Activated naive CD4-positive, alpha-beta T cell treated with anti-CD3 and anti-CD28 coated beads for 36 hours (primary cell): ENCODE results near the gene CGREF1. TPM values are rescaled to one million over a fixed set of nuclear protein-coding genes. Genes with fewer than 3 reads are reported as not detected.

Experiments used
- CTCF ChIA-PET: fragments of 350-600 bp; sonication (Branson Sonifier 250); formaldehyde crosslinking; loops from one replicate; lab custom pipeline; 2021; ENCODE audit warnings: antibody characterized with exemption; lab: Charles Lee
- DNase-seq: peaks from one replicate; pipeline ENCODE4 v3.0.0-alpha.2; 2020
- H3K27ac Mint-ChIP-seq: one replicate; pipeline ENCODE4 v1.8.0; 2021; ENCODE audit warnings: mild to moderate bottlenecking, mixed read lengths
- H3K27me3 Mint-ChIP-seq: one replicate; pipeline ENCODE4 v1.8.0; 2021; ENCODE audit warnings: low read depth, mixed read lengths
- H3K36me3 Mint-ChIP-seq: one replicate; pipeline ENCODE4 v1.8.0; 2021; ENCODE audit warnings: low read depth, mixed read lengths
- H3K4me1 Mint-ChIP-seq: one replicate; pipeline ENCODE4 v1.8.0; 2021; ENCODE audit warnings: low read depth, mixed read lengths
- H3K4me3 Mint-ChIP-seq: one replicate; pipeline ENCODE4 v1.8.0; 2021; ENCODE audit warnings: mild to moderate bottlenecking, moderate library complexity, mixed read lengths
- H3K9me3 Mint-ChIP-seq: one replicate; pipeline ENCODE4 v1.8.0; 2021; ENCODE audit warnings: mixed read lengths
- intact Hi-C: fragments of 100-400 bp; cut with micrococcal nuclease; formaldehyde crosslinking; loops from one replicate; pipeline ENCODE4 v1.15.1; 2023
- total RNA-seq, 2 experiments: library from RNA; stranded (reverse); gene quantifications; one replicate each; pipeline ENCODE4 v1.2.3, GENCODE V29; 2021

The CGREF1 gene
- total RNA-seq, 2 experiments from 2014 or later: 5.8 to 6.6 TPM

GRCh38 chr2:27102329-27102728 is 16.6 kb downstream of the CGREF1 start:
- no peaks in the 10 kb centered on the region for H3K9me3 Mint-ChIP-seq
- intact Hi-C loops: no loop called here
- H3K36me3 Mint-ChIP-seq: peaks cover 1% of the 10 kb centered on the region
- H3K4me1 Mint-ChIP-seq: no peaks in the 10 kb centered on the region
- no peak overlapping the region for H3K4me3 Mint-ChIP-seq
- no peaks in the 10 kb centered on the region for H3K27me3 Mint-ChIP-seq
- no peak overlapping the region for H3K27ac Mint-ChIP-seq
- CTCF ChIA-PET: interaction anchor here (1.0 to 1.5 kb wide), 2 partner anchors 20 to 163 kb away, joined by 3 to 4 read pairs; no protein-coding TSS in a partner anchor
- no peak for DNase-seq

- Mint-ChIP-seq H3K27ac (no peak overlapping the region), H3K4me1 (peaks cover 12% of the 10 kb centered on the region), H3K27me3 (no peaks in the 10 kb centered on the region), H3K4me3 (no peak overlapping the region), H3K36me3 (peaks cover 1% of the 10 kb centered on the region), H3K9me3 (no peaks in the 10 kb centered on the region)
- intact Hi-C loops: no loop called here
- DNase-seq: no peak
- CTCF ChIA-PET: interaction anchor here (1.0 to 4.7 kb wide), 7 partner anchors 8 to 203 kb away, joined by 3 to 33 read pairs (median 5); no protein-coding TSS in a partner anchor
Observed at GRCh38 chr2:27100036-27100435, 18.9 kb downstream of the CGREF1 start.

GRCh38 chr2:27099334-27099955 is 19.5 kb downstream of the CGREF1 start:
- no peaks in the 10 kb centered on the region for H3K27me3 Mint-ChIP-seq
- intact Hi-C loops: loop anchor here (5.0 kb wide), 1 partner anchor 163 kb away; the partner anchor contains the start of gene SLC30A3
- DNase-seq: no peak
- peaks cover 12% of the 10 kb centered on the region for H3K4me1 Mint-ChIP-seq
- H3K27ac Mint-ChIP-seq: no peak overlapping the region
- CTCF ChIA-PET: interaction anchor here (0.6 to 4.7 kb wide), 8 partner anchors 10 to 204 kb away, joined by 3 to 33 read pairs (median 5); no protein-coding TSS in a partner anchor
- H3K4me3 Mint-ChIP-seq: no peak overlapping the region
- H3K36me3 Mint-ChIP-seq: peaks cover 1% of the 10 kb centered on the region
- H3K9me3 Mint-ChIP-seq: no peaks in the 10 kb centered on the region

GRCh38 chr2:27097341-27097740 is 21.6 kb downstream of the CGREF1 start:
- no peaks in the 10 kb centered on the region for H3K9me3 Mint-ChIP-seq

GRCh38 chr2:27096748-27097297 is 22.1 kb downstream of the CGREF1 start:
- intact Hi-C loops: loop anchor here (5.0 kb wide), 1 partner anchor 165 kb away; the partner anchor contains the start of gene SLC30A3
- H3K4me3 Mint-ChIP-seq: no peak overlapping the region
- peaks cover 12% of the 10 kb centered on the region for H3K4me1 Mint-ChIP-seq
- peaks cover 1% of the 10 kb centered on the region for H3K36me3 Mint-ChIP-seq
- no peaks in the 10 kb centered on the region for H3K27me3 Mint-ChIP-seq
- CTCF ChIA-PET: interaction anchor here (0.5 to 4.7 kb wide), 8 partner anchors 9 to 183 kb away, joined by 3 to 33 read pairs (median 4); partner anchors contain the start of gene ABHD1
- H3K9me3 Mint-ChIP-seq: no peaks in the 10 kb centered on the region
- no peak overlapping the region for H3K27ac Mint-ChIP-seq
- DNase-seq: no peak

More at GRCh38 chr2:27097341-27097740, 21.6 kb downstream of the CGREF1 start:
- H3K27ac Mint-ChIP-seq: no peak overlapping the region
- CTCF ChIA-PET: interaction anchor here (0.6 to 4.7 kb wide), 5 partner anchors 26 to 183 kb away, joined by 3 to 33 read pairs (median 4); partner anchors contain the start of gene ABHD1
- DNase-seq: no peak
- H3K4me1 Mint-ChIP-seq: peaks cover 12% of the 10 kb centered on the region
- H3K4me3 Mint-ChIP-seq: no peak overlapping the region
- intact Hi-C loops: loop anchor here (5.0 kb wide), 1 partner anchor 165 kb away; the partner anchor contains the start of gene SLC30A3
- H3K27me3 Mint-ChIP-seq: no peaks in the 10 kb centered on the region
- peaks cover 1% of the 10 kb centered on the region for H3K36me3 Mint-ChIP-seq

GRCh38 chr2:27095745-27096651 is 22.9 kb downstream of the CGREF1 start:
- intact Hi-C loops: loop anchor here (5.0 kb wide), 1 partner anchor 166 kb away; the partner anchor contains the start of gene SLC30A3
- CTCF ChIA-PET: interaction anchor here (0.5 to 4.7 kb wide), 5 partner anchors 9 to 184 kb away, joined by 3 to 33 read pairs (median 4); partner anchors contain the start of gene ABHD1
- Mint-ChIP-seq H3K27ac (no peak overlapping the region), H3K4me1 (peaks cover 14% of the 10 kb centered on the region), H3K4me3 (peak overlapping the region; percentile 62), H3K27me3 (no peaks in the 10 kb centered on the region), H3K36me3 (peaks cover 1% of the 10 kb centered on the region), H3K9me3 (no peaks in the 10 kb centered on the region)
- peak; percentile 66 for DNase-seq

- Mint-ChIP-seq H3K27ac (no peak overlapping the region), H3K27me3 (no peaks in the 10 kb centered on the region), H3K4me1 (peaks cover 14% of the 10 kb centered on the region), H3K36me3 (peaks cover 1% of the 10 kb centered on the region), H3K9me3 (no peaks in the 10 kb centered on the region), H3K4me3 (no peak overlapping the region)
- CTCF ChIA-PET: interaction anchor here (1.2 kb wide), 1 partner anchor 8 kb away, joined by 6 read pairs; no protein-coding TSS in a partner anchor
- no peak for DNase-seq
- intact Hi-C loops: loop anchor here (5.0 kb wide), 1 partner anchor 167 kb away; the partner anchor contains the start of gene SLC30A3
Observed at GRCh38 chr2:27095427-27095744, 23.5 kb downstream of the CGREF1 start.

- CTCF ChIA-PET: interaction anchor here (0.8 to 1.0 kb wide), 3 partner anchors 13 to 43 kb away, joined by 3 read pairs; partner anchors contain the start of gene AGBL5
- intact Hi-C loops: no loop called here
Observed at GRCh38 chr2:27094353-27094984, 24.5 kb downstream of the CGREF1 start.

GRCh38 chr2:27093430-27094352 is 25.2 kb downstream of the CGREF1 start:
- H3K27me3 Mint-ChIP-seq: no peaks in the 10 kb centered on the region
- intact Hi-C loops: no loop called here
- no peak overlapping the region for H3K4me3 Mint-ChIP-seq
- CTCF ChIA-PET: interaction anchor here (0.8 to 1.0 kb wide), 3 partner anchors 12 to 43 kb away, joined by 3 read pairs; partner anchors contain the start of gene AGBL5
- no peak overlapping the region for H3K27ac Mint-ChIP-seq
- no peaks in the 10 kb centered on the region for H3K36me3 Mint-ChIP-seq
- H3K9me3 Mint-ChIP-seq: no peaks in the 10 kb centered on the region
- no peak for DNase-seq
- H3K4me1 Mint-ChIP-seq: peaks cover 19% of the 10 kb centered on the region

More at GRCh38 chr2:27094353-27094984, 24.5 kb downstream of the CGREF1 start:
- Mint-ChIP-seq H3K4me3 (no peak overlapping the region), H3K36me3 (no peaks in the 10 kb centered on the region), H3K9me3 (no peaks in the 10 kb centered on the region), H3K27me3 (no peaks in the 10 kb centered on the region), H3K4me1 (peaks cover 18% of the 10 kb centered on the region), H3K27ac (no peak overlapping the region)
- no peak for DNase-seq

GRCh38 chr2:27092696-27093429 is 26.1 kb downstream of the CGREF1 start:
- intact Hi-C loops: no loop called here
- Mint-ChIP-seq H3K9me3 (no peaks in the 10 kb centered on the region), H3K36me3 (no peaks in the 10 kb centered on the region), H3K27me3 (no peaks in the 10 kb centered on the region), H3K4me3 (no peak overlapping the region), H3K4me1 (peaks cover 24% of the 10 kb centered on the region), H3K27ac (no peak overlapping the region)
- CTCF ChIA-PET: no interaction called here
- DNase-seq: no peak
